Measurements from ENCODE around the gene APBB1IP. TPM values are rescaled to one million over a fixed set of nuclear protein-coding genes. Genes with fewer than 3 reads are reported as not detected.
"Not testable (repeated sequence)": the region's sequence is repeated elsewhere in the genome, so short reads cannot be mapped to it uniquely, and the experiment has no call there.

Gene APBB1IP
- total RNA-seq, 1 donor from 2014 or later: not detected

DNA sequence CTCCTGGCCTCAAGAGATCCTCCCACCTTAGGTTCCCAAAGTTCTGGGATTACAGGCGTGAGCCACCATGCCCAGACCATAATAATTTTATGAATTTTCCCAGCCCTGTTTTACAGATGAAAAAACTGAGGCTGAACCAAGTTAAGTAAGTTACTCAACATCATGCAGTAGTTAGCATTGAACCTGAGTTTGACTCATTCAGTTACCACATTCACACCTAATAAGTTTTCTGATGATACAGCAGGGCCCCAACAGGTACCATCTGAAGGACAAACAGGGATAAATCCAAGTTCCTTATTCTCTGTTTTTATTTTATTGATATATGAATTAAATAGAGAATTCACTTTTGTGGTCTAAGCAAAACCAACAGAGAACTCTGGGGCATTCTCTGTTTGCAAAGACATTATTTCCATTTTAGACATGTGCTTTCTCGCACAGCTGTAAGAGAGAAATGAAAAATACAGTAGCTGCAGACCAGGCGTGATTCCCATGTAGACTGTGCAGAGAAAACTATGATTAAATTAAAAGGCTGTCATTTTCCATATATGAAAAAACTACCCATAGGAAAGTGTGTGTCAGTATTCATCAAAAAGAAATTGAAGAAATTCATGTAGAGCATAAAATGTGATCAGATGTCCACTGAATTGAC is 26.6 kb downstream of the APBB1IP start:
- H3K4me3 ChIP-seq (ENCODE audit: low read depth, low read length): no peak overlapping the region
- FAIRE-seq: no peak
- H3K27me3 ChIP-seq (ENCODE audit: control insufficient read depth, insufficient read depth, low read length): no peaks in the 10 kb centered on the region
- no peak for TF ChIP-seq CTCF (IDR thresholded peaks at IDR 0.05; ENCODE audit: insufficient read depth, low read length, severe bottlenecking)
- H3K36me3 ChIP-seq (ENCODE audit: control insufficient read depth, insufficient read depth, low read length): no peaks in the 10 kb centered on the region
- no peak for DNase-seq (ENCODE audit: low read depth)

DNA sequence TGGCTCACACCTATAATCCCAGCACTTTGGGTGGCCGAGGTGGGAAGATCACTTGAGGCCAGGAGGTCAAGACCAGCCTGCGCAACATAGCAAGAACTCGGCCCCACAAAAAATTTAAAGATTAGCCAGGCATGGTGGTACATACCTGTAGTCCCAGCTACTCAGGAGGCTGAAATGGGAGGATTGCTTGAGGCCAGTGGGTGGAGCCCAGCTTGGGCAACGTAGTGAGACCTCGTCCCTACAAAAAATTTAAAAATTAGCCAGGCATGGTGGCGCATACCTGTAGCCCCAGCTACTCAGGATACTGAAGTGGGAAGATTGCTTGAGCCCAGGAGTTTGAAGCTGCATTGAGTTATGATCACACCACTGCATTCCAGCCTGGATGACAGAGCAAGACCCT is 28.4 kb downstream of the APBB1IP start:
- not testable (repeated sequence) for H3K36me3 ChIP-seq (ENCODE audit: control insufficient read depth, insufficient read depth, low read length); FAIRE-seq; H3K27me3 ChIP-seq (ENCODE audit: control insufficient read depth, insufficient read depth, low read length); DNase-seq (ENCODE audit: low read depth); H3K4me3 ChIP-seq (ENCODE audit: low read depth, low read length)

- no peaks in the 10 kb centered on the region for H3K36me3 ChIP-seq (ENCODE audit: control insufficient read depth, insufficient read depth, low read length)
- no peak for FAIRE-seq
- TF ChIP-seq CTCF (IDR thresholded peaks at IDR 0.05; ENCODE audit: insufficient read depth, low read length, severe bottlenecking): no peak
- no peaks in the 10 kb centered on the region for H3K27me3 ChIP-seq (ENCODE audit: control insufficient read depth, insufficient read depth, low read length)
- DNase-seq (ENCODE audit: low read depth): no peak
- H3K4me3 ChIP-seq (ENCODE audit: low read depth, low read length): no peak overlapping the region
Observed at GRCh38 chr10:26467639-26468038, 29.5 kb downstream of the APBB1IP start.

- DNase-seq (ENCODE audit: low read depth) (peak; percentile 14), FAIRE-seq (no peak)
- no peak for TF ChIP-seq CTCF (IDR thresholded peaks at IDR 0.05; ENCODE audit: insufficient read depth, low read length, severe bottlenecking)
- no peaks in the 10 kb centered on the region for H3K36me3 ChIP-seq (ENCODE audit: control insufficient read depth, insufficient read depth, low read length)
- H3K4me3 ChIP-seq (ENCODE audit: low read depth, low read length): no peak overlapping the region
- H3K27me3 ChIP-seq (ENCODE audit: control insufficient read depth, insufficient read depth, low read length): no peaks in the 10 kb centered on the region
Observed at GRCh38 chr10:26468291-26468690, 30.1 kb downstream of the APBB1IP start.

- TF ChIP-seq CTCF (IDR thresholded peaks at IDR 0.05; ENCODE audit: insufficient read depth, low read length, severe bottlenecking): no peak
- no peak for FAIRE-seq
- H3K4me3 ChIP-seq (ENCODE audit: low read depth, low read length): no peak overlapping the region
- no peaks in the 10 kb centered on the region for H3K36me3 ChIP-seq (ENCODE audit: control insufficient read depth, insufficient read depth, low read length)
- H3K27me3 ChIP-seq (ENCODE audit: control insufficient read depth, insufficient read depth, low read length): no peaks in the 10 kb centered on the region
- no peak for DNase-seq (ENCODE audit: low read depth)
Observed at GRCh38 chr10:26468700-26469099, 30.6 kb downstream of the APBB1IP start.

GRCh38 chr10:26472492-26472778 is 34.3 kb downstream of the APBB1IP start:
- no peak for TF ChIP-seq CTCF (IDR thresholded peaks at IDR 0.05; ENCODE audit: insufficient read depth, low read length, severe bottlenecking)
- no peak overlapping the region for H3K4me3 ChIP-seq (ENCODE audit: low read depth, low read length)
- no peak for FAIRE-seq
- no peak for DNase-seq (ENCODE audit: low read depth)
- no peaks in the 10 kb centered on the region for H3K27me3 ChIP-seq (ENCODE audit: control insufficient read depth, insufficient read depth, low read length)
- no peaks in the 10 kb centered on the region for H3K36me3 ChIP-seq (ENCODE audit: control insufficient read depth, insufficient read depth, low read length)
